IPS DF 19.7 (cell line): ENCODE results near the gene VWA2.

Experiments used
- DNase-seq: peaks from one replicate; pipeline ENCODE4 v3.0.0-alpha.2; 2013; ENCODE audit warnings: low read depth, low spot score

Gene VWA2

GRCh38 chr10:114245121-114245791 lies 6.2 kb downstream of the VWA2 start:
- no peak for DNase-seq

- DNase-seq, result no peak
Measured at GRCh38 chr10:114246679-114247305, 7.7 kb downstream of the VWA2 start.

GRCh38 chr10:114250236-114250635 lies 11.2 kb downstream of the VWA2 start:
- DNase-seq, result no peak

GRCh38 chr10:114250716-114251115 lies 11.7 kb downstream of the VWA2 start:
- no peak for DNase-seq

GRCh38 chr10:114252092-114252491 lies 13.0 kb downstream of the VWA2 start:
- DNase-seq, result no peak

- DNase-seq, result no peak
Measured at GRCh38 chr10:114252883-114253282, 13.8 kb downstream of the VWA2 start.

GRCh38 chr10:114255227-114255626 lies 16.2 kb downstream of the VWA2 start:
- no peak for DNase-seq

GRCh38 chr10:114256008-114256765 lies 17.1 kb downstream of the VWA2 start:
- DNase-seq, result no peak

- no peak for DNase-seq
Measured at GRCh38 chr10:114256822-114257221, 17.8 kb downstream of the VWA2 start.

- no peak for DNase-seq
Measured at GRCh38 chr10:114257498-114257897, 18.4 kb downstream of the VWA2 start.

- DNase-seq, result no peak
Measured at GRCh38 chr10:114258274-114258840, 19.3 kb downstream of the VWA2 start.

GRCh38 chr10:114259824-114260223 lies 20.8 kb downstream of the VWA2 start:
- no peak for DNase-seq

GRCh38 chr10:114260366-114260765 lies 21.3 kb downstream of the VWA2 start:
- no peak for DNase-seq

GRCh38 chr10:114261076-114261475 lies 22.0 kb downstream of the VWA2 start:
- DNase-seq, result no peak

GRCh38 chr10:114262496-114262895 lies 23.4 kb downstream of the VWA2 start:
- DNase-seq, result no peak

GRCh38 chr10:114265392-114266053 lies 26.5 kb downstream of the VWA2 start:
- DNase-seq, result no peak

- DNase-seq, result no peak
Measured at GRCh38 chr10:114266521-114266920, 27.5 kb downstream of the VWA2 start.

- no peak for DNase-seq
Measured at GRCh38 chr10:114271075-114271778, 32.2 kb downstream of the VWA2 start.

GRCh38 chr10:114271779-114272167 lies 32.7 kb downstream of the VWA2 start:
- DNase-seq, result no peak

- no peak for DNase-seq
Measured at GRCh38 chr10:114272696-114273095, 33.6 kb downstream of the VWA2 start.

GRCh38 chr10:114273910-114274309 lies 34.9 kb downstream of the VWA2 start:
- DNase-seq, result no peak
